Small intestine (tissue), 7 donors: ENCODE data around the gene SLC16A3. TPM values are rescaled to one million over a fixed set of nuclear protein-coding genes. Genes with fewer than 3 reads are reported as not detected.
"Not testable (repeated sequence)": the region's sequence is repeated elsewhere in the genome, so short reads cannot be mapped to it uniquely, and the experiment has no call there.

ENCODE experiments used
- DNase-seq, 2 donors: peaks; one replicate each; pipeline versions ENCODE4 v3.0.0 to v3.0.0-alpha.2; 2013
- FAIRE-seq: peaks from 2 replicates; lab custom pipeline; 2012; peaks lifted over from hg19 to GRCh38; lab: Jason Lieb, UNC
- H3K27ac ChIP-seq, 3 donors: one replicate each; pipeline ENCODE4 v1.5.1; 2013; ENCODE audit warnings: low read length in 2 of 3, mild to moderate bottlenecking in 2 of 3, control low read depth in 1 of 3, inconsistent platforms in 1 of 3, low read depth in 1 of 3, moderate library complexity in 1 of 3
- H3K27me3 ChIP-seq, 3 donors: one replicate each; pipeline ENCODE4 v1.6.1; 2013; ENCODE audit warnings: low read length in 3 of 3, inconsistent platforms in 1 of 3; ENCODE audit not compliant: control insufficient read depth in 3 of 3, insufficient read depth in 3 of 3
- H3K36me3 ChIP-seq, 3 donors: one replicate each; pipeline ENCODE4 v1.6.1; 2013; ENCODE audit warnings: low read length in 3 of 3, inconsistent platforms in 1 of 3, low read depth in 1 of 3, mild to moderate bottlenecking in 1 of 3, moderate library complexity in 1 of 3; ENCODE audit not compliant: control insufficient read depth in 3 of 3, insufficient read depth in 2 of 3
- H3K4me1 ChIP-seq, 3 donors: one replicate each; pipeline ENCODE4 v1.6.1; 2013; ENCODE audit warnings: low read length in 2 of 3, inconsistent platforms in 1 of 3, low read depth in 1 of 3, mild to moderate bottlenecking in 1 of 3, moderate library complexity in 1 of 3; ENCODE audit not compliant: control insufficient read depth in 3 of 3, insufficient read depth in 2 of 3
- H3K4me3 ChIP-seq, 3 donors: one replicate each; pipeline ENCODE4 v1.5.1; 2013; ENCODE audit warnings: low read length in 3 of 3, control low read depth in 1 of 3, inconsistent platforms in 1 of 3, low read depth in 1 of 3, mild to moderate bottlenecking in 1 of 3, moderate library complexity in 1 of 3
- H3K9me3 ChIP-seq, 2 donors: one replicate each; pipeline ENCODE4 v1.6.1; 2013; ENCODE audit warnings: low read depth in 1 of 2, low read length in 1 of 2; ENCODE audit not compliant: control insufficient read depth in 2 of 2, insufficient read depth in 1 of 2
- WGBS, 3 donors: extraction: QIAGEN DNeasy Blood & Tissue Kit; methylation state at CpG; one replicate each; pipeline ENCODE4 v1.1.7; 2013; 5-methylcytosine and 5-hydroxymethylcytosine counted together
- polyA plus RNA-seq, 4 donors: library from polyadenylated mRNA; stranded (reverse) in 3 of 4; unstranded in 1 of 4; fragments of 200-250 nt in 3 of 4; fragments of 120-200 nt in 1 of 4; gene quantifications; one replicate each; pipeline versions ENCODE4 v1.2.1 to v1.2.3, GENCODE V29; 2013
- donor health status: healthy with polysubstance abuse.
- donor health status: control.
- donor health status: control.
- donor health status: Bipolar disorder and iron deficiency.
- donor health status: healthy.

SLC16A3 gene
- polyA plus RNA-seq, 4 donors: 5.4 to 33.2 (median 14.5) TPM

DNA sequence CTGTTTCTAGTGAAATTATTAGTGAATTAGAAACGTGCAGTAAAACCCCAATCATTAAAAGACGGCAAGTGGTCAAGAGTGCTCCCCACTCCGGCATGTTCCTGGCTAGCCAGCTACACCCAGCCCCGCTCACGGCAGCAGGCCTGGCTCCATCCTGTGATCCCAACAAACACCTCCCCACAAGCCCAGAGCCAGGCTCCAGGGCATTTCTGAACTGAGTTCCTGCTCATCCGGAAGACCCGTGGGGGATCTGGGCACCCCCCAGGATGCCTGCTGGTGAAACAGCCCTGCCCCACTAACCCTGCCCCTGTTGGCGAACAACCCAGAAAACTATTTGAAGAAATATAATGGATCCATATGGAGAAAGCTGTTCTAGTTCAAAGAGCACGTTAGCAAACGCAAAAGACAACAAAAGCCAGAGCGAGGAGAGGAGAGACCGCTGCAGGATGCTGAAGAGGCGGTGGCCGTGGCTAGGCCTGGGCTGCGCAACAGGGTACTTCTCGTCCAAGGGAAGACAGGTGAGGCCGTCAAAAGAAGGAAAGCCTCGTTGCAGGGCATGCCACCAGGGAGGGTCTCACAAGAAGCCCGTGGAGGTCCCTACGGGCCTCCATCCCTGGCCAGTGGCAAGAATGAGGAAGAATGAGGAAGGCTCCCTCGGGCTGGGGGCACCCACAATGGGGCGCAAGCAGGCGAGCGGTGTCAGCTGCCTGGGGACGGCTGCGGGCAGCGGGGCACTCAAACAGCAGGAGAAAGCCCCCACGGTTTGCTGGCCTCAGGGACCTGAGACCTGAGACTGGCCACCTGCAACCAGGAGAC lies 19.2 kb downstream of the SLC16A3 start:
- no peak overlapping the region for H3K27ac ChIP-seq
- H3K4me1 ChIP-seq: peaks cover 0 to 4% (median 3%) of the 10 kb centered on the region in 3 donors
- FAIRE-seq: no peak
- no peak for DNase-seq
- no peak overlapping the region for H3K4me3 ChIP-seq
- H3K27me3 ChIP-seq: no peaks in the 10 kb centered on the region
- no peaks in the 10 kb centered on the region for H3K9me3 ChIP-seq
- peaks cover 38 to 100% (median 70%) of the 10 kb centered on the region in 3 donors for H3K36me3 ChIP-seq
- WGBS, 3 donors: 89 to 90% (median 89%) methylated on average over 27 to 28 of the region's 28 CpGs

DNA sequence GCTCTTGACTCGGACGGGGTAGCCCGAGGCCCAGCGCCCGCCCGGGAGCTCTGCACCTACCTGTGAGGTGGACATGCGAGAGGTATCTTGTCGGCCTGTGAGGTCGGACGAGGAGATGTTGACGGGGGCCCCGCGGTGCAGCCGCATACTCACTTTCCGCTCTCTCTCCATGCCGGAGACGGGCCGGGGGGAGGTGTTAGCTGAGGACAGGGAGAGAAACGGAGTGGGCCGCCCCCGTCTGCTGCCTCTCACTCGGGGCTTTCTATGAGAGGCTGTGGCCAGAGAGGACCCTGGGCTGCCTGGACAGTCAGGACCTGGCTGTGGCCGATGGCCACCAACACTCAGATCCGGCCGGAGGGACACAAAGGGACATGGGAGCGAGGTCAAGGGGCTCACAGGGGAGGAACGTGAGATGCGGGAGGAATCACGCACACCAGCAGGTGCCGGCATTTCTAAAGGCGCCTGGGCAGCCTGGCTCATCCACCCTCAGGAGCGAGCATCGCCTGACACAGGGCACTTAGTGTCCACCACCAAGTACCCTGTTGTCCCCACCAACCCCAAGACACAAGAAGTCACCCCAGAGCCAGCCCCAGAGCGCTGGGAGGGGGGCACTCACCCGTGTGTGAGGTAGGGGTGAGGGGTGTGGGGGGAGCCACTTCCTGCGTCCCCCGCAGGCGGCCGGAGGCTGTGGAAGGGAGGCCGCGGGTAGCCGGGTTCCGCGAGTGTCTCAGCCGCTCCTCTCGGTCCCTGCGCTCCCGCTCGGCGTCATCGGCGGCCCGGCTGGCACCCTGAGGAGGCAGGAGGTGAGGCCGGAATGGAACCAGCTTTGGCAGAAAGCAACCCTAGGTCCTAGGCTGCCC lies 20.2 kb downstream of the SLC16A3 start:
- DNase-seq (no peak), FAIRE-seq (no peak)
- Histone ChIP-seq H3K27ac (no peak overlapping the region), H3K4me1 (peaks cover 0 to 4% (median 0%) of the 10 kb centered on the region in 3 donors), H3K27me3 (no peaks in the 10 kb centered on the region), H3K36me3 (peaks cover 34 to 98% (median 66%) of the 10 kb centered on the region in 3 donors), H3K4me3 (no peak overlapping the region), H3K9me3 (no peaks in the 10 kb centered on the region)
- 93 to 95% (median 94%) methylated on average over 52 to 54 of the region's 54 CpGs for WGBS, 3 donors

DNA sequence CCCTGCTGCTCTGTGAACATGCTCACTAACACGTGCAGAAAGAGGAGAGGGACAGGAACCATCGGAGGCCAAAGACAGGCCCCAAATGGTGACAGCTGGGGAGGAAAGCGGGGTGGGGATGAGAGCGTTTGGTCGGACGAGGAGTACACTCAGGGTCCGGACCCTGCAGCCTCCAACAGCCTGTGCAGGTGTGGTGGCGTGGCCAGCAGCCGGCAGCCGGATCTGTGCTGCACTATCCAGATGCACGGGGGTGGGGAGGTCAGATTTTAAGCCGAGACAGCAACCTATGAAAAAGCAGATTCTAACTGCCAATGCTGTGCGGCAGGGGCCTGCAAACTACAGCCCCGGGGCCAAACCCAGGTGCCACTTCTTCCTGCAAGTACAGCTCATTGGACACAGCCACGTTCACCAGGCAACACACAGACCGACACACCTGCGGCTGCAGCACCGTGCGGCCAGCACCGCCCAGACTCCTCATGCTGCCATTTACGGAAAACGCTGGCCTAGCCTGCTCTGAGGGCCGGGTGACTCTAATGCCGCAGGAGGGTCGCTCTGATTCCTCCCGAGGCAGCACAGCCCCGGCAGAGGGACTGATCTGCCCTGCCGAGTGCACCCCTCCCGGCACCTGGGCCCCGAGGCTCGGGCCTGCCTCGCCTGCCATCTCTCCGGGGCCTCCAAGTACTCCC lies 21.2 kb downstream of the SLC16A3 start:
- H3K4me1 ChIP-seq: peaks cover 0 to 4% (median 0%) of the 10 kb centered on the region in 3 donors
- H3K9me3 ChIP-seq: no peaks in the 10 kb centered on the region
- FAIRE-seq (no peak), DNase-seq (no peak)
- H3K27ac ChIP-seq: no peak overlapping the region
- 87 to 91% (median 89%) methylated on average over 32 to 33 of the region's 33 CpGs for WGBS, 3 donors
- peaks cover 34 to 95% (median 59%) of the 10 kb centered on the region in 3 donors for H3K36me3 ChIP-seq
- no peaks in the 10 kb centered on the region for H3K27me3 ChIP-seq
- H3K4me3 ChIP-seq: no peak overlapping the region

DNA sequence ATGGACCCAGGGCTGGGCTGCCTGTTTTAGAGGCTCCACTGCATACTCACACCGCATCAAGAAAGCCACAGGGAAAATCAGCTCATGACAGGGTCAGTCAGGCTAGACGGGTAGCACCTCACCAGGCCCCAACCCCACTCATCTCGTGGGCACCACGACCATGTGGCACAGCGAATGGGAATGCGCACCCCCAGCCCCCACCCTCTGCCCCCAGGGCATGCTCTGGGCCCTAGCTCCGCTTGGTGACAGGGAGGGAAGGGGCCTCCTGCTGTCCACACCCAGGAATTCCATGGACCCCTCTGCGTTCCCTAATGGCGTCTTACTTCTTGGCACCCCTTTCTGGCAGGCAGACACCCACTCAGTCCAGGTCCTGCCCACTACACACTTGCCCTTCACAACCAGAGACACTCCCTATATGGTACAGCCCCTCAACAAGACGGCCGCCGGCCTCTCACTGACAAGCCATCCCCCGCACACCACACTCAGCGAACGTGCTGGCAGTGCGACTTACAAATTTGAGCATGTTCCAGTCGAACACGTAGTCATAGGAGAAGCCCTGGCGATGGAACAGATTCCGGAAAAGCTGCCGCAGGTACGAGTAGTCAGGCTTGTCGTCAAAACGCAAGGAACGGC lies 22.1 kb downstream of the SLC16A3 start:
- Histone ChIP-seq H3K9me3 (no peaks in the 10 kb centered on the region), H3K4me3 (no peak overlapping the region), H3K36me3 (peaks cover 36 to 95% (median 61%) of the 10 kb centered on the region in 3 donors), H3K27ac (no peak overlapping the region), H3K4me1 (peaks cover 0 to 4% (median 0%) of the 10 kb centered on the region in 3 donors), H3K27me3 (no peaks in the 10 kb centered on the region)
- 92 to 93% (median 92%) methylated on average over 25 of the region's 25 CpGs for WGBS, 3 donors
- DNase-seq (no peak), FAIRE-seq (no peak)

DNA sequence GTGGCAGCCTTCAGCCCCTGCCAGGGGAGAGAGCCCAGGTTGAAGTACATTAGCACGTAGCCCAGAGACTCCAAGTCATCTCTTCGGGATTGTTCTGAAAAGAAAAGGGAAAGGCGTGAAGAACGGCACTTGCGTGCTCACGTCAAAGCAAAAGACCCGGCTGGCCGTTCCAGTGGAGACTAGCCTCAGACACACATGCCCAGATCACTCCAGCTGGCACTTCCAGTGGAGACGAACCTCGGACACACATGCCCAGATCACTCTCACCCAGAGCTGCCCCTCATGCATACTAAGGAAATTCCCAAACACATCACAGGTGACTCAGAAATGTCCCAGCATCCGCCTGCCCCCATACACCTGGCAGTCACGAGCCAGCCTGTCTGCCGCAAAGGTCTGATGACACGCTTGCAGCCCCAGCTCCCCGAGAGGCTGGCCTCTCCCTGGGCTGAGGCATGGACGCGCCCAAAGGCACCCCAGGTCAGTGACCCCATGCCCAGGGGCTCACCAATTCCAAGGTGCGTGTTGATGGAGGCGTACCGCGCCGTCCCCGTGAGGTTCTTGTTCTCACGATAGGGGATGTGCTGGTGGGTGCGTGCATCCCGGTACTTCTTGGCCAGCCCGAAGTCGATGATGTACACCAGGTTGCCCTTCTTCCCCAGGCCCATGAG lies 23.8 kb downstream of the SLC16A3 start:
- Histone ChIP-seq H3K4me3 (no peak overlapping the region), H3K36me3 (peaks cover 34 to 93% (median 58%) of the 10 kb centered on the region in 3 donors), H3K27me3 (no peaks in the 10 kb centered on the region), H3K4me1 (no peaks in the 10 kb centered on the region), H3K9me3 (no peaks in the 10 kb centered on the region), H3K27ac (no peak overlapping the region)
- FAIRE-seq: no peak
- no peak for DNase-seq
- WGBS, 3 donors: 96% methylated on average over 28 of the region's 28 CpGs

DNA sequence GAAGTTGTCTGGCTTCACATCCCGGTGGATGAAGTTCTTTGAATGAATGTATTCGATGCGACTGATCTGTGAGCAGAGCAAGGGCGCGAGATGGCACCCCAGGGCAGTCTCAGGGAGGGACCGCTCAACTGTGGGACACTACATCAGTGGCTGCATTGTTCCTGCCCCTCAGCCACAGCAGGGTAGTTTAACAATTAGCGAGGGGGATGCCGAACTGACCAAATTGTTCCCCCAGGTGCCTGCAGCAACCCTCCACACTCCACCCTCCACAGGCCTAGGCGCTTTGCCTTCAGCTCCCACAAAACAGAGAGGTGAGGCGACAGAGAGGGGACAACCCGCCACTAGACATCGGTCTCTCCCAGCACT lies 24.3 kb downstream of the SLC16A3 start:
- peaks cover 35 to 92% (median 59%) of the 10 kb centered on the region in 3 donors for H3K36me3 ChIP-seq
- no peak overlapping the region for H3K27ac ChIP-seq
- H3K4me3 ChIP-seq: no peak overlapping the region
- no peaks in the 10 kb centered on the region for H3K27me3 ChIP-seq
- no peaks in the 10 kb centered on the region for H3K9me3 ChIP-seq
- FAIRE-seq (no peak), DNase-seq (no peak)
- 95 to 98% (median 97%) methylated on average over 12 of the region's 12 CpGs for WGBS, 3 donors
- H3K4me1 ChIP-seq: no peaks in the 10 kb centered on the region

DNA sequence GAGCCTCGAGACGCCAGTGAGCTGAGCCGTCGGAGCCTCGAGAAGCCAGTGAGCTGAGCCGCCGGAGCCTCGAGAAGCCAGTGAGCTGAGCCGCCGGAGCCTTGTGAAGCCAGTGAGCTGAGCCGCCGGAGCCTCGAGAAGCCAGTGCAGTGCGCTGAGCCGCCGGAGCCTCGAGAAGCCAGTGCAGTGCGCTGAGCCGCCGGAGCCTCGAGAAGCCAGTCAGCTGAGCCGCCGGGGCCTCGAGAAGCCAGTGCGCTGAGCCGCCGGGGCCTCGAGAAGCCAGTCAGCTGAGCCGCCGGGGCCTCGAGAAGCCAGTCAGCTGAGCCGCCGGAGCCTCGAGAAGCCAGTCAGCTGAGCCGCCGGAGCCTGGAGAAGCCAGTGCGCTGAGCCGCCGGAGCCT lies 25.3 kb downstream of the SLC16A3 start:
- DNase-seq, H3K27ac ChIP-seq, H3K4me3 ChIP-seq, FAIRE-seq, H3K9me3 ChIP-seq, H3K27me3 ChIP-seq, H3K4me1 ChIP-seq: not testable (repeated sequence)
- H3K36me3 ChIP-seq: peaks cover 35 to 86% (median 53%) of the 10 kb centered on the region in 3 donors
- WGBS, 3 donors: 96 to 99% (median 99%) methylated on average over 35 to 39 of the region's 39 CpGs
